Activated CD4-positive, CD25-positive, alpha-beta regulatory T cell treated with anti-CD3 and anti-CD28 coated beads, Interleukin-2, amount 50 U/mL, for 16 hours (primary cell): Measurements from ENCODE around the gene TMPRSS5.

Experiments
- DNase-seq: peaks from one replicate; pipeline ENCODE4 v3.0.0-alpha.2; 2020; ENCODE audit warnings: low read depth, low spot score

TMPRSS5 gene

GRCh38 chr11:113670149-113670830 is 35.8 kb downstream of the TMPRSS5 start:
- no peak for DNase-seq

- no peak for DNase-seq
Measured at GRCh38 chr11:113668255-113668654, 37.9 kb downstream of the TMPRSS5 start.

GRCh38 chr11:113667801-113668200 is 38.3 kb downstream of the TMPRSS5 start:
- no peak for DNase-seq

GRCh38 chr11:113666584-113666983 is 39.5 kb downstream of the TMPRSS5 start:
- DNase-seq: no peak

GRCh38 chr11:113664981-113665710 is 41.0 kb downstream of the TMPRSS5 start:
- DNase-seq: no peak

GRCh38 chr11:113664069-113664980 is 41.8 kb downstream of the TMPRSS5 start:
- DNase-seq: no peak

- DNase-seq: no peak
Measured at GRCh38 chr11:113663567-113663966, 42.5 kb downstream of the TMPRSS5 start.

GRCh38 chr11:113655771-113656170 is 50.3 kb downstream of the TMPRSS5 start:
- DNase-seq: no peak

GRCh38 chr11:113651023-113651422 is 55.1 kb downstream of the TMPRSS5 start:
- DNase-seq: no peak

GRCh38 chr11:113649311-113649710 is 56.8 kb downstream of the TMPRSS5 start:
- DNase-seq: no peak

- DNase-seq: no peak
Measured at GRCh38 chr11:113647856-113648255, 58.3 kb downstream of the TMPRSS5 start.

GRCh38 chr11:113647108-113647507 is 59.0 kb downstream of the TMPRSS5 start:
- no peak for DNase-seq

- DNase-seq: no peak
Measured at GRCh38 chr11:113645593-113646349, 60.3 kb downstream of the TMPRSS5 start.

GRCh38 chr11:113644605-113645004 is 61.5 kb downstream of the TMPRSS5 start:
- DNase-seq: no peak

- DNase-seq: no peak
Measured at GRCh38 chr11:113643701-113644100, 62.4 kb downstream of the TMPRSS5 start.

- no peak for DNase-seq
Measured at GRCh38 chr11:113643006-113643585, 63.0 kb downstream of the TMPRSS5 start.

- DNase-seq: no peak
Measured at GRCh38 chr11:113642090-113642489, 64.0 kb downstream of the TMPRSS5 start.

GRCh38 chr11:113638376-113638775 is 67.7 kb downstream of the TMPRSS5 start:
- no peak for DNase-seq

- DNase-seq: no peak
Measured at GRCh38 chr11:113637636-113638035, 68.5 kb downstream of the TMPRSS5 start.
